Tibial nerve (tissue), 4 donors: Measurements from ENCODE around the gene KCNMB3. TPM values are rescaled to one million over a fixed set of nuclear protein-coding genes. Genes with fewer than 3 reads are reported as not detected.

ENCODE experiments used
- DNase-seq, 2 donors: peaks; one replicate each; pipeline ENCODE4 v3.0.0-alpha.2; 2019; ENCODE audit warnings: low spot score in 2 of 2
- H3K27ac ChIP-seq, 4 donors: fragments of 200-600 bp; sonication (generic) in 3 of 4; one replicate each; pipeline ENCODE4 v1.5.1; 2017 to 2019; ENCODE audit warnings: mild to moderate bottlenecking in 1 of 4
- H3K27me3 ChIP-seq, 2 donors: fragments of 200-600 bp; sonication (generic) in 1 of 2; one replicate each; pipeline versions ENCODE4 v1.5.1 to v1.6.0; 2017 to 2019
- H3K36me3 ChIP-seq, 3 donors: fragments of 200-600 bp; sonication (generic); one replicate each; pipeline ENCODE4 v1.5.1; 2018 to 2019
- H3K4me1 ChIP-seq, 4 donors: fragments of 200-600 bp; sonication (generic) in 3 of 4; one replicate each; pipeline ENCODE4 v1.5.1; 2017 to 2019
- H3K4me3 ChIP-seq, 4 donors: fragments of 200-600 bp; sonication (generic) in 3 of 4; one replicate each; pipeline ENCODE4 v1.5.1; 2017 to 2019; ENCODE audit warnings: mild to moderate bottlenecking in 1 of 4, moderate library complexity in 1 of 4
- H3K9me3 ChIP-seq, 4 donors: fragments of 200-600 bp; sonication (generic) in 3 of 4; one replicate each; pipeline ENCODE4 v1.5.1; 2017 to 2019
- CTCF ChIP-seq, 5 experiments: fragments of 200-600 bp in 3 of 5; fragments of 450-650 bp in 2 of 5; sonication (generic) in 3 of 5; IDR thresholded peaks; one replicate each; pipeline ENCODE4 v1.5.1; 2016 to 2019; ENCODE audit warnings: antibody characterized with exemption in 5 of 5, mild to moderate bottlenecking in 3 of 5, moderate library complexity in 2 of 5
- EP300 ChIP-seq, 2 donors: sonication (generic); formaldehyde crosslinking; IDR thresholded peaks; one replicate each; pipeline ENCODE4 v1.6.1; 2017; ENCODE audit warnings: antibody characterized with exemption in 2 of 2, mild to moderate bottlenecking in 1 of 2
- POLR2A ChIP-seq, 2 donors: fragments of 450-650 bp; IDR thresholded peaks; one replicate each; pipeline ENCODE4 v1.6.1; 2017; ENCODE audit warnings: antibody characterized with exemption in 2 of 2, mild to moderate bottlenecking in 2 of 2, moderate library complexity in 2 of 2
- WGBS, 2 donors: methylation state at CpG; one replicate each; pipeline ENCODE4 v1.1.5; 2018; 5-methylcytosine and 5-hydroxymethylcytosine counted together
- total RNA-seq, 4 donors: library from RNA; depleted of rRNA; stranded (reverse); fragments of >200 nt; gene quantifications; one replicate each; pipeline ENCODE4 v1.1.0, GENCODE V29; 2016

KCNMB3 gene
- total RNA-seq, 4 donors from 2014 or later = 2.0 to 3.3 (median 2.7) TPM

- no peak overlapping the region for H3K27ac ChIP-seq
- H3K27me3 ChIP-seq = no peaks in the 10 kb centered on the region
- 59 to 73% methylated on average over 2 of the region's 2 CpGs for WGBS, 2 donors
- no peak overlapping the region for H3K4me3 ChIP-seq
- no peaks in the 10 kb centered on the region for H3K9me3 ChIP-seq
- no peak for DNase-seq
- no peaks in the 10 kb centered on the region for H3K36me3 ChIP-seq
- TF ChIP-seq EP300 (IDR thresholded peaks at IDR 0.05) = no peak
- TF ChIP-seq POLR2A (IDR thresholded peaks at IDR 0.05) = no peak
- no peak for TF ChIP-seq CTCF (IDR thresholded peaks at IDR 0.05)
- H3K4me1 ChIP-seq = no peaks in the 10 kb centered on the region
Measured at GRCh38 chr3:179292450-179292849, 41.5 kb upstream of the KCNMB3 start.

- Histone ChIP-seq H3K4me3 (no peak overlapping the region), H3K4me1 (no peaks in the 10 kb centered on the region), H3K9me3 (no peaks in the 10 kb centered on the region), H3K27ac (no peak overlapping the region), H3K27me3 (no peaks in the 10 kb centered on the region), H3K36me3 (no peaks in the 10 kb centered on the region)
- WGBS, 2 donors = 38 to 43% methylated on average over 3 of the region's 3 CpGs
- DNase-seq = no peak
- TF ChIP-seq EP300 (IDR thresholded peaks at IDR 0.05) (no peak), POLR2A (IDR thresholded peaks at IDR 0.05) (no peak), CTCF (IDR thresholded peaks at IDR 0.05) (no peak)
Measured at GRCh38 chr3:179289295-179289694, 38.4 kb upstream of the KCNMB3 start.

GRCh38 chr3:179288845-179289244 is 37.9 kb upstream of the KCNMB3 start:
- Histone ChIP-seq H3K36me3 (no peaks in the 10 kb centered on the region), H3K4me1 (no peaks in the 10 kb centered on the region), H3K9me3 (no peaks in the 10 kb centered on the region), H3K27me3 (no peaks in the 10 kb centered on the region), H3K4me3 (no peak overlapping the region), H3K27ac (no peak overlapping the region)
- no peak for DNase-seq
- 67 to 76% methylated on average over 4 of the region's 4 CpGs for WGBS, 2 donors
- TF ChIP-seq CTCF (IDR thresholded peaks at IDR 0.05) = no peak
- TF ChIP-seq EP300 (IDR thresholded peaks at IDR 0.05) = no peak
- TF ChIP-seq POLR2A (IDR thresholded peaks at IDR 0.05) = no peak

- 71 to 72% methylated on average over 6 of the region's 6 CpGs for WGBS, 2 donors
- Histone ChIP-seq H3K9me3 (no peaks in the 10 kb centered on the region), H3K27ac (no peak overlapping the region), H3K4me1 (no peaks in the 10 kb centered on the region), H3K36me3 (no peaks in the 10 kb centered on the region), H3K27me3 (no peaks in the 10 kb centered on the region), H3K4me3 (no peak overlapping the region)
- no peak for TF ChIP-seq EP300 (IDR thresholded peaks at IDR 0.05)
- no peak for TF ChIP-seq POLR2A (IDR thresholded peaks at IDR 0.05)
- no peak for TF ChIP-seq CTCF (IDR thresholded peaks at IDR 0.05)
- no peak for DNase-seq
Measured at GRCh38 chr3:179286331-179286730, 35.4 kb upstream of the KCNMB3 start.

- no peak overlapping the region for H3K4me3 ChIP-seq
- H3K4me1 ChIP-seq = no peaks in the 10 kb centered on the region
- no peaks in the 10 kb centered on the region for H3K27me3 ChIP-seq
- no peaks in the 10 kb centered on the region for H3K9me3 ChIP-seq
- DNase-seq = no peak
- TF ChIP-seq EP300 (IDR thresholded peaks at IDR 0.05) = no peak
- TF ChIP-seq POLR2A (IDR thresholded peaks at IDR 0.05) = no peak
- no peak for TF ChIP-seq CTCF (IDR thresholded peaks at IDR 0.05)
- 80 to 91% methylated on average over 3 of the region's 3 CpGs for WGBS, 2 donors
- H3K27ac ChIP-seq = no peak overlapping the region
- H3K36me3 ChIP-seq = no peaks in the 10 kb centered on the region
Measured at GRCh38 chr3:179281825-179282224, 30.9 kb upstream of the KCNMB3 start.
